GM18868 (cell line): Measurements from ENCODE around the gene TRAF3.
"Not testable (repeated sequence)": the region's sequence is repeated elsewhere in the genome, so short reads cannot be mapped to it uniquely, and the experiment has no call there.

Experiments
- ATAC-seq: cut with Tn5 transposase; IDR thresholded peaks from one replicate; pipeline ENCODE4 v1.9.1; 2021; ENCODE audit warnings: mild to moderate bottlenecking, moderate library complexity; ENCODE audit not compliant: unreplicated experiment

Gene TRAF3

DNA sequence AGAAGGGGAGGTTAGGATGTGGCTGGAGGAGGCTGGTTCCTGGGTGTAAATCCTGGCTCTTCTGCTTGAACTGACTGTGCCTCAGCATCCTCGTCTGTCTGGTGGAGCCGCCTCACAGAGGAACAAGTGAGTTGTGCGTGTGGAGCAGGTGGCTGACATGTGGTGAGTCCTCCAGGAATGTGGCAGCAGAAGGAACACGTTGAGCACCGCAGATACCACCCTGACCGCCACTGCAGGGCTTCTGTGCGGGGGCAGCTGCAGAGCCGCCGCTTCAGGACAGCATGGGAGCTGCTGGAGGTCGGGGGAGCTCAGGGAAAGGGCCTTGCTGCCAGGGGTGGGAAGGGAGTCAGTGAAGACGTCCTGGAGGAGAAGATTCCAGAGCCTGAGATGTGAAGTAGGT lies 48.9 kb downstream of the TRAF3 start:
- no peak for ATAC-seq

DNA sequence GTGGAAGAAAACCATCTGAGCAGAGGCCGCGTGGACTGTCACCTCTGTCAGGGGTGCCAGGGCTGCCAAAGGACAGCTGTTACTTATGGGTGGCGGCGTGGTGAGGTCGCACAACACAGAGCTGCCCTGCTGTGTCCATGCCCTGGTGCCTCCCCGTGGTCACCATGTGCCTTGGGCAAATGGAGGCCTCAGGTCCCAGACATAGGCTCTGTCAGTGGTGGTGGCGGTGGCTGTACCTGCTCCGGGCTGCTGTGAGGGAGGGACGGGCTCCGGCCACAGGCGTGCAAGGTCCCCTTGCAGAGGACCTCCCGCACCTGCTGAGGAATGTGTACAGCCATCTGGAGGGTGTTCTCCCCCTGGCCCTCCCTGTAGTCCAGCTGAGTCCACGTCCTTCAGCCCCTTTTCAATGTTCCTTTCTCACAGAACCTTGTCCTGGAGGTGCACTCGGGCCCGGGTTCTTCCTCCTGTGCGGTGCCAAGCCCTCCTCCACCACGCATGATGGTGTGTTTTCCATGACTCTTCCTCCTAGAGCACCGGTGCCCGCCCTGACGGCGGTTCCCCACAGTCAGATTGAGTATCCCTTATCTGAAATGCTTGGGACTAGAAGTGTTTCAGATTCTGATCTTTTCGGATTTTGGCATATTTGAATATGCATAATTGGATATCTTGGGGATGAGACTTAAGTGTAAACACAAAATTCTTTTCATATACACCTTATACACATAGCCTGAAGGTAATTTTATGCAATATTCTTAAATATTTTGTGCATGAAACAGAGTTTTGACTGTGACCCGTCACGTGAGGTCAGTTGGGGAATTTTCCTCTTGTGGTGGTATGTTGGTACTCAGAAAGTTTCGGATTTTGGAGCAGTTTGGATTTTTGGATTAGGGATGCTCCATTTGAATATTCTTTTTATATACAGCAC lies 49.8 kb downstream of the TRAF3 start:
- no peak for ATAC-seq

GRCh38 chr14:102827716-102828115 lies 50.5 kb downstream of the TRAF3 start:
- ATAC-seq = no peak

DNA sequence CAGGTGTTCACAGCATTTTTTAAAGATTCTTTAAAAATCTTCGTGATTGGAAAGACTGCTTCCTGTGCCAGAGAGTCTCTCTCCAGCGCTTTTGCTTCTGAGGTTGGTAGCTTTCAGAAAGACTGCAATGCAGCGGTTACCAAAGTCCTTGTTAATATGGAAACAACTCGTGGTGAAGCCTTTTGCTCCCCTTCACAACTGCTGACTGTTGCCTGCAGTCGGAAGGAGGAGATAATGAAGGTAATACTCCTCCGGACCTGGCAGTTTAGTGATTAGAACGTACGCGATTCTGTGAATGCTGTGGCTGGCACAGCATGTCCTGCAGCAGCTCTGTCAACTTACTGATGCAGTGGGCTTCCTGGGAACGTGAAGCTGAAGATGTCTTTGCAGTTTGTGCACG lies 50.9 kb downstream of the TRAF3 start:
- no peak for ATAC-seq

GRCh38 chr14:102829016-102829548 lies 51.8 kb downstream of the TRAF3 start:
- no peak for ATAC-seq

GRCh38 chr14:102830474-102831045 lies 53.3 kb downstream of the TRAF3 start:
- ATAC-seq = no peak

- ATAC-seq = no peak
These were observed 54.0 kb downstream of the TRAF3 start for GRCh38 chr14:102831163-102831804.

DNA sequence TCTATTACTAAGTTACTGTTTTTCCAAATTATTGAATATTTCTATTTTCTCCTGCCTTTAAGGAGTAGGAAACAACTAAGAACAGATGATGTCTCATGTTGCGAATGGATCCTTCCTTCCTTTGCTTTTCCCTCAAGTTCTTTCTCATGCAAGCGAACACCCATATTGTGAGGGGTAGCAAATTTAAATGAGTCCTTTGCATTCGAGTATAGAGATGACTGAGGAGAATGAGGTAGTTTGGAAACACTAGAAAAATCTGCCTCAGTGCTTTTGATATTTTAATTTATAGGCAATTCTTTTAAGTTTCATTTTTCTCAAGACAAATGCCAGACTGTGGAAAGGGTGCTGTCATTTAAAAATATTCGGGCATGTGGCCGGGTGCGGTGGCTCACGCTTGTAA lies 56.1 kb downstream of the TRAF3 start:
- no peak for ATAC-seq

DNA sequence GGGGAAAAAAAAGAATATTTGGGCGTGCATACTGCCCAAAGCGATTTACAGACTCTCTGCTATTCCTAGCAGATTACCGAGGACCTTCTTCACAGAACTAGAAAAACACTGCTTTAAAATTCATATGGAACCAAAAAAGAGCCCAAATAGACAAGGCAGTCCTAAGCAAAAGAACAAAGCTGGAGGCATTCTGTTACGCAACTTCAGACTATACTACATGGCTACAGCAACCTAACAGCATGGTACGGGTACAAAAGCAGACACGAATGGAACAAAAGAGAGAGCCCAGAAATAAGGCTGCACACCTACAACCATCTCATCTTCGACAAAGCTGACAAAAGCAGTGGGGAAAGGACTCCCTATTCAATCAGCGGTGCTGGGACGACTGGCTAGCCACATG lies 56.7 kb downstream of the TRAF3 start:
- no peak for ATAC-seq

GRCh38 chr14:102835959-102836358 lies 58.7 kb downstream of the TRAF3 start:
- ATAC-seq = no peak

DNA sequence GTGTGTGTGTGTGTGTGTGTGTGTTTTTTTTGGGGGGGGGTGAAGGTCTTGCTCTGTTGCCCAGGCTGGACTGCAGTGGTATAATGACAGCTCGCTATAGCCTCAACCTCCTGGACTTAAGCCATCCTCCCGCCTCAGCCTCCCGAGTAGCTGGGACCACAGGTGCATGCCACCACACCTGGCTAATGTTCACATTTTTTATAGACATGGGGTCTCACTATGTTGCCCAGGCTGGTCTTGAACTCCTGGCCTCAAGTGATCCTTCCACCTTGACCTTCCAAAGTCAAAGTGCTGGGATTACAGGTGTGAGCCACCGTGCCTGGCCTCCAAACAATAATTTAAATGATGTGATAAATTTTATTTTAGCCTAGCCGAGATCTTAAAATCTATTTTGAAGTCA lies 59.9 kb downstream of the TRAF3 start:
- not testable (repeated sequence) for ATAC-seq

GRCh38 chr14:102838501-102838900 lies 61.3 kb downstream of the TRAF3 start:
- no peak for ATAC-seq

DNA sequence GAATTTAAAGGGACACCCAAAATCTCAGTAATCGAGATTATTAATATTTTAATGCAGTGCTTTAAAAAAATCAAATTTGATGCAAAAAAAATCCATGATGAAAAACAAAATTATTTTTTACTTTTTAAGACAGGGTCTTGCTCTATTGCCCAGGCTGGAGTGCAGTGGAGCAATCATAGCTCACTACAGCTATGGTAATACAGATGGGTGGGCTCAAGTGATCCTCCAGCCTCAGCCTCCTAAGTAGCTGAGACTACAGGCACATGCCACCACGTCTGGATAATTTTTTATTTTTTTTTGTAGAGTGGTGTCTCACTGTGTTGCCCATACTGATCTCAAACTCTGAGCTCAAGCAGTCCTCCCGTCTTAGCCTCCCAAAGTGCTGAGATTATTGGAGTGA lies 62.9 kb downstream of the TRAF3 start:
- no peak for ATAC-seq

- no peak for ATAC-seq
These were observed 63.7 kb downstream of the TRAF3 start for GRCh38 chr14:102840771-102841528.

DNA sequence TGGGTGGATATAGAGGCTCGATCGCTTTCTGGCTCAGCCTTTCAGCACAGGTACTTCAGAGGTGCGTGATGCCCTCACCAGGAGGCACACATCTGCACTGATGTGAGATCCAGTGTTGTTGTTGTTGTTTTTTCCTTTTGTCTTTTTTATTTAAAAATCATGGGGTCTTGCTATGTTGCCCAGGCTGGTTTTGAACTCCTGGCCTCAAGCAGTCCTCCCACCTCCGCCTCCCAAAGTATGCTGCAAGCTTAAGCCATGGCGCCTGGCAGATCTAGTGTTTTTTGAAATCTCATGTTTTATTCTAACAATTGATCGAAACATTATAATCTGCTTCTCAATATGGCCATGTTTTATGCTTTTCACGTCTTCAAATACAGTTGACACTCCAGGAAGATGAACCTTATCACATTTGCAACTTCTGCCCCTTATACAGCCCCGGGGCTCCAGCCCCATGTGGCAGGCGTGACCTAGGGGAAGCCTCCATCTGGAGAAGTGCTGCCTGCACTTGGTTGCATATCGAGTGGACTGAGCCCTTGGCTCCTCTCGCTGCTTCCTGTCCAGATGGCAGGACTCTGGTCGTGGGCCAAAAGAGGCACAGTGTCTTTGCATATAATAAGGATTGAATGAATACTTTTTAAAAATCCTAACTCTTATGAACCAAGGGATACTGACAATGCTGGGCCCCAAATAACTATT lies 71.7 kb downstream of the TRAF3 start:
- no peak for ATAC-seq

DNA sequence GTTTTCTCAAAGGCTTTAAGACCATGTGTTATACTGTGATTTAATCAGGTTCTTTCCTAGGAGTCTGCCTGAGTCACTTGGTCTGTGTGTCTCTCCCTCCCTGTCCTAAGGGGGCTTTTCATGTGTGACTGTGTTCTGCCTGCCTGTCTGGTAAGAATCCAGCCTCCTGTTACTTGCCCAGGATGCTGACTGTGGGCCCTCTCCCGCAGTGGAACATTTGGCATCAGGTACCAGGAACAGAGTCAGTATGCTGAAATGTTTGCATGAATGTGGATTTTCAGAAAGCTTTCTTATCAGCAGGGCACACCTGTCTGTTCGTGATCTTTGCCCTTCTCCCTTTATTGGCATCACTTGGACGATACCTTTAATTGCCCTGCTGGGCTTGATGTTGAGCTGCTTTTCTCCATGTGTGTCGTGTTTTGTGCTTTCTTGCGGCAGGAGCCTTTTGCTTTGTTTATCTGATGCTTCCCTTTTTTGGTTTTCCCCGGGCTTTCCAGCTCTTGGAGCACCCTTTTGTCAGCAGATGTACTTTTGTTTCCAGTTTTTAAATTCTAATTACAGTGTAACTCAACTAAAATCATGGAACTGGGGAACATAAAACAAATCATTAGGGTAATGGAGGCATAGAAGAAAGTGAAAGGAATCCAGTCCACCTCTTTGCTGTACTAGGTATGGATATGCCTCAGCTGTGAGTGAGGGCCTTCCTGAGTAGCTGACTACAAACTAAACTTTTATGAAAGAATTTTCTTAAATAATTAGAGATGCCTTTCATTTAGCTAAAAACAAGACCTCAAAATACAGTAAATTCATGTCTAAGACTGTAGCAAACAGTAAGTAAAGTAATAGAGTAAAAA lies 72.5 kb downstream of the TRAF3 start:
- ATAC-seq = no peak

DNA sequence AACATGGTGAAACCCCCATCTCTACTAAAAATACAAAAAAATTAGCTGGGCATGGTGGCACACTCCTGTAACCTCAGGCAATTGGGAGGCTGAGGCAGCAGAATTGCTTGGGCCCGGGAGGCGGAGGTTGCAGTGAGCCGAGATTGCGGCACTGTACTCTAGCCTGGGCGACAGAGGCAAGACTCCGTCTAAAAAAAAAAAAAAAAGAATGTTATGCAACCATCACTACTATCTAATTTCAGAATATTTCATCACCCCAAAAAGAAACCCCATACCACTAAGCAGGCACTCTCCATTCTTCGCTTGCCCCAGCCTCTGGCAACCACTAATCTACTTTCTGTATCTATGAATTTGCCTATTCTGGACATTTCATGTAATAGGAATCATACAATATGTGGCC lies 76.4 kb downstream of the TRAF3 start:
- ATAC-seq = no peak

DNA sequence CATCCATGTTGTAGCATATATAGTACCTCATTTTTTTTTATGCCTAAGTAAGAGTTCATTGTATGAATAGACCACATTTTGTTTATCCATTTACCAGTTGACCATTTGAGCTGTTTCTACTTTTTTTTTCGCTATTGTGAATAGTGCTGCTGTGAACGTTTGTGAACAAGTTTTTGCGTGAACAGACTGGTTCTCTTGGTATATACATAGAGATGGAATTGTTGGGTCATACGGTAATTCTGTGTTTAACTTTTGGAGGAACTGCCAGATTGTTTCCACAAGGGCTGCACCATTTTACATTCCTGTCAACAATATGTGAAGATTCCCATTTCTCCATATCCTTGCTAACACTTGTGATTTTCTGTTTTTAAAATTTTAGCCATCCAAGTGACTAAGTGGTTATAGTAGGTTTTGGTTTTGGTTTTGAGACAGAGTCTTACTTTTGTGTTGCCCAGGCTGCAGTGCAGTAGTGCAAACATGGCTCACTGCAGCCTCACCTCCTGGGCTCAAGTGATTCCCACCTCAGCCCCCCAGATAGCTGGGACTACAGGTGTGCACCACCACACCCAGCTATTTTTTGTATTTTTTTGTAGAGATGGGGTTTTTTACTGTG lies 76.9 kb downstream of the TRAF3 start:
- no peak for ATAC-seq

GRCh38 chr14:102856179-102856578 lies 78.9 kb downstream of the TRAF3 start:
- no peak for ATAC-seq
